ENCODE data around the gene GPX2.

DNA sequence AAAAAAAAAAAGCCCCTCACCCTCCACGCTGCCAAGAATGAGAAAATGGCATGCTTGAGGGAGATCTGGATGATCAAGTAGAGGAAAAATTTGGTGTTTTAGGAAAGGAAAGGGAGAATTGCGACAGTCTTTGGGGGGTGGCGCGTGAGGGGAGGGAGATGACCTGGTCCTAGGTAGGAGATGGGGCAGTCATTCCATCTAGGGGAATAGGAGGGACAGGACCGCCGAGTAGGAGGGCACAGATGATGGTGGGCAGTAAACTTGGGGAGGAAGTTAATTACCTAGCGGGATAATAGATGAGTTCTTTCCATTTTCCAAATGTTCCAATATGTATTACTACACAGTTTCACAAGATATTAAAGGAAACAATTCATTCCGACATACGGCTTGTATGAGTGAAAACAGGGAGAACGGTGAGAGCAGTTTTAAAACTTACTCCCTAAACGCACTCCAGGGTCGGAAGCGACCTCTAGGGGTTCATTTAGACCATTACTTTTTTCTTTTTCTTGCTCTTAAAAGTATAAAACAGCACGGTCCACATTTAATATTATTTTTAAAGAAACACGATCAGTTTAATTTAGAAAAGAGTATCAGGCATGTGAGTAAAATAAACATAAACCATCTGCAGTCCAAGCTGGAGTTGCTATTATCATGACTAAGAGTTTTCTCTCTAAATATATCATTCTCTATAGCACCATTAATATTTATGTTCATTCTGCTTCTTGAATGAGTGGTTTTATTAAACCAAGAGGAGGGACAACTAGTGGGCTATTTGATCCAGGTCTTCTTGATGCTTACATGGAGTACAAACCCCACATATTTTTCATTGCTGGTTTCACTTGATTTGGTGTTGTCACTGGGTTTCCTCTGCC, 41.1 kb upstream of the GPX2 start:
- TF ChIP-seq CTCF (conservative IDR thresholded peaks at IDR 0.05; ENCODE audit: low read length) (peak; percentile 93), EZH2phosphoT487 (IDR thresholded peaks at IDR 0.05; ENCODE audit: borderline replicate concordance, low read depth, low read length) (no peak)
